ENCODE results near the gene SLFN12. TPM values are rescaled to one million over a fixed set of nuclear protein-coding genes. Genes with fewer than 3 reads are reported as not detected.
"Not testable (repeated sequence)": the region's sequence is repeated elsewhere in the genome, so short reads cannot be mapped to it uniquely, and the experiment has no call there.

SLFN12 gene
- total RNA-seq, 4 donors from 2014 or later: 3.6 to 10.2 (median 6.9) TPM

DNA sequence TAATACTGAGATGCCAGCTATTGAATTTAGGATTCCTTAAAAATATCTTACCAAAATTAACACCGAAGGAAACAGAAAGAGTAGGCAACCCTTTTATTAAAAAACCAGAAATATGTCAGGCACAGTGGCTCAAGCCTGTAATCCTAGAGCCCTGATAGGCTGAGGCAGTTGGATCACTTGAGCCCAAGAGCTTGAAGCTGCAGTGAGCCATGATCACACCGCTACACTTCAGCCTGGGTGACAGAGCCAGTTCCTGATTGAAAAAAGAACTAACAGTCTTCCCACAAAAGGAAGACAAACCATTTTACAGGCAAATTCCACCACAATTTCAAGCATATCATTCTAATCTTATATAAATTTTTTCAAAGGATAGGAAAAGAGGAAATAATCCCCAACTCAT, 15.6 kb downstream of the SLFN12 start:
- H3K27me3 ChIP-seq: no peaks in the 10 kb centered on the region
- no peak for TF ChIP-seq POLR2AphosphoS5 (IDR thresholded peaks at IDR 0.05)
- no peak for TF ChIP-seq EP300 (IDR thresholded peaks at IDR 0.05)
- TF ChIP-seq POLR2A (IDR thresholded peaks at IDR 0.05): no peak
- TF ChIP-seq, protein P1, sequence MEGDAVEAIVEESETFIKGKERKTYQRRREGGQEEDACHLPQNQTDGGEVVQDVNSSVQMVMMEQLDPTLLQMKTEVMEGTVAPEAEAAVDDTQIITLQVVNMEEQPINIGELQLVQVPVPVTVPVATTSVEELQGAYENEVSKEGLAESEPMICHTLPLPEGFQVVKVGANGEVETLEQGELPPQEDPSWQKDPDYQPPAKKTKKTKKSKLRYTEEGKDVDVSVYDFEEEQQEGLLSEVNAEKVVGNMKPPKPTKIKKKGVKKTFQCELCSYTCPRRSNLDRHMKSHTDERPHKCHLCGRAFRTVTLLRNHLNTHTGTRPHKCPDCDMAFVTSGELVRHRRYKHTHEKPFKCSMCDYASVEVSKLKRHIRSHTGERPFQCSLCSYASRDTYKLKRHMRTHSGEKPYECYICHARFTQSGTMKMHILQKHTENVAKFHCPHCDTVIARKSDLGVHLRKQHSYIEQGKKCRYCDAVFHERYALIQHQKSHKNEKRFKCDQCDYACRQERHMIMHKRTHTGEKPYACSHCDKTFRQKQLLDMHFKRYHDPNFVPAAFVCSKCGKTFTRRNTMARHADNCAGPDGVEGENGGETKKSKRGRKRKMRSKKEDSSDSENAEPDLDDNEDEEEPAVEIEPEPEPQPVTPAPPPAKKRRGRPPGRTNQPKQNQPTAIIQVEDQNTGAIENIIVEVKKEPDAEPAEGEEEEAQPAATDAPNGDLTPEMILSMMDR (IDR thresholded peaks at IDR 0.05): no peak
- H3K27ac ChIP-seq: no peak overlapping the region
- peaks cover 0 to 21% (median 0%) of the 10 kb centered on the region in 3 donors for H3K9me3 ChIP-seq
- no peak overlapping the region for H3K4me3 ChIP-seq
- 93 to 100% methylated on average over 2 of the region's 2 CpGs for WGBS, 2 donors (ENCODE audit: low coverage in 1 of 2)
- no peaks in the 10 kb centered on the region for H3K4me1 ChIP-seq
- no peak for ATAC-seq
- peaks cover 0 to 51% of the 10 kb centered on the region in 2 donors for H3K36me3 ChIP-seq

DNA sequence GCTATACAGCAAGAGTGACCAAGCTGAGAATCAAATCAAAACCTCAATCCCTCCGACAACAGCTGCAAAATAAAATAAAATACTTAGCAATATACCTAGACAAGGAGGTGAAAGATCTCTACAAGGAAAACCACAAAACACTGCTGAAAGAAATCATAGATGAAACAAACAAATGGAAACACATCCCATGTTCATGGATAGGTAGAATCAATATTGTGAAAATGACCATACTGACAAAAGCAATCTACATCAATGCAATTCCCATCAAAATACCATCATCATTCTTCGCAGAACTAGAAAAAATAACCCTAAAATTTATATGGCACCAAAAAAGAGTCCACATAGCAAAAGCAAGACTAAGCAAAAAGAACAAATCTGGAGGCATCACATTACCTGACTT, 17.6 kb downstream of the SLFN12 start:
- WGBS, 2 donors (ENCODE audit: low coverage in 1 of 2): 86 to 90% methylated on average over 2 of the region's 2 CpGs
- H3K4me1 ChIP-seq, H3K27me3 ChIP-seq, H3K27ac ChIP-seq, H3K4me3 ChIP-seq, ATAC-seq: not testable (repeated sequence)
- H3K36me3 ChIP-seq: peaks cover 0 to 64% of the 10 kb centered on the region in 2 donors
- H3K9me3 ChIP-seq: peaks cover 0 to 21% (median 0%) of the 10 kb centered on the region in 3 donors

DNA sequence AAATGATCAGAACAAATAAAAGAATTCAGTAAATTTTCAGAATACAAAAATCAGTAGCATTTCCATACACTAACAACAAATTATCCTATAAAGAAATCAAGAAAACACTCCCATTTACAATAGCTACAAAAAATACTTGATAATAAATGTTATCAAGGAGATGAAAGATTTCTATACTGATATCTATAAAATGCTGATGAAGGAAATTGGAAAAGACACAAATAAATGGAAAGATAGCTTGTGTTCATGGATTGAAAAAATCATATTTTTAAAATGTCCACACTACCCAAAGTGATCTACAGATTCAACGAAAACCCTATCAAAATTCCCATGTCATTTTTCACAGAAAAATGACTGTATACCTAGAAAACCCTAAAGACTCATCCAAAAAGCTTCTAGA, 18.1 kb downstream of the SLFN12 start:
- peaks cover 0 to 21% (median 0%) of the 10 kb centered on the region in 3 donors for H3K9me3 ChIP-seq
- TF ChIP-seq POLR2A (IDR thresholded peaks at IDR 0.05) (no peak), EP300 (IDR thresholded peaks at IDR 0.05) (no peak), POLR2AphosphoS5 (IDR thresholded peaks at IDR 0.05) (no peak)
- TF ChIP-seq, protein P1 (IDR thresholded peaks at IDR 0.05): no peak
- H3K4me1 ChIP-seq: no peaks in the 10 kb centered on the region
- H3K4me3 ChIP-seq: no peak overlapping the region
- H3K27me3 ChIP-seq: no peaks in the 10 kb centered on the region
- H3K36me3 ChIP-seq: peaks cover 0 to 61% of the 10 kb centered on the region in 2 donors
- 88% methylated on average over 1 of the region's 1 CpG; no CpG with 5 or more reads in 1 of the 2 donors for WGBS, 2 donors (ENCODE audit: low coverage in 1 of 2)
- ATAC-seq: no peak
- H3K27ac ChIP-seq: no peak overlapping the region

DNA sequence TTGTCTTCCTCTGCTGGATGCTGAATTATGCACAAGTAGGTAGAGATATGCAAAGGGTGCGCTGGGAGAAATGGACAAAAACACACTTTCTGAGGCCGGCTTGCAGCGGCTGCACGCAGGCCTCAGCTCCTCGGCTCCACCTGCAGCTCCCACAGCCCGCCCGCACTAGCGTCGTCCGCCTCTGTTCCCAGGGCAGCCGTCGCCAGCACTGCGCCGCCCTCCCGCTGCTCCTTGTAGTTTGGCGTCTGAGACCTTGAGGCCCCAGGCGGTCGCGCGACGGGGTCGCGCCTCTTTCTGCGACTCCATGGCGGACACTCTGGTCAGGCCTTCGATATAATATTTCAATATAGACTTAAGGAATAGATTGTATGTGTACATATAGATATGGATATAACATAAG, 24.8 kb downstream of the SLFN12 start:
- H3K4me1 ChIP-seq: no peaks in the 10 kb centered on the region
- H3K27ac ChIP-seq: no peak overlapping the region
- no peaks in the 10 kb centered on the region for H3K9me3 ChIP-seq
- H3K4me3 ChIP-seq: no peak overlapping the region
- H3K27me3 ChIP-seq: no peaks in the 10 kb centered on the region
- peaks cover 0 to 39% of the 10 kb centered on the region in 2 donors for H3K36me3 ChIP-seq
- ATAC-seq: no peak
- no peak for TF ChIP-seq POLR2A (IDR thresholded peaks at IDR 0.05)
- TF ChIP-seq POLR2AphosphoS5 (IDR thresholded peaks at IDR 0.05): no peak
- TF ChIP-seq, protein P1 (IDR thresholded peaks at IDR 0.05): no peak
- TF ChIP-seq EP300 (IDR thresholded peaks at IDR 0.05): no peak
- 87 to 100% methylated on average over 6 to 25 of the region's 26 CpGs for WGBS, 2 donors (ENCODE audit: low coverage in 1 of 2)

DNA sequence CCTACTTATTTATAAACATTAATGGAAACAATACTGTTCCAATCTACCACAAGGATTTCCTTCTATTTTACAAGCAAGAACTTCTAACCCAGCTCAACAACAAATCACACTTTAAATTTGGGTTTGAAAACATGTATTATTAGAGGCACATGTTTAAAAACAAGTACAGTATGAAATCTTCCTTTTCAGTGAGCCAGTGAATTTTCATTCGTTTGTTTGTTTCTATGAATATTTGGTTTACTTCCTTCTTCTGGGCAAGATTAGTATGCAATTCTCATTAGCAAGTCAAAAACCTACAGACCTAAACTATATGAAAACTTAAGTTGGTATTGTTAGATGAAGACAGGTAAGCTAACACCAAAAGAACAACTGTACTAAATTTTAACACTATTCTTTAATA, 25.7 kb downstream of the SLFN12 start:
- Histone ChIP-seq H3K27me3 (no peaks in the 10 kb centered on the region), H3K4me1 (no peaks in the 10 kb centered on the region), H3K36me3 (peaks cover 0 to 31% of the 10 kb centered on the region in 2 donors), H3K4me3 (no peak overlapping the region), H3K27ac (no peak overlapping the region), H3K9me3 (no peaks in the 10 kb centered on the region)
- ATAC-seq: no peak
- WGBS, 2 donors (ENCODE audit: low coverage in 1 of 2): 91 to 95% methylated on average over 1 of the region's 1 CpG
- no peak for TF ChIP-seq POLR2AphosphoS5 (IDR thresholded peaks at IDR 0.05)
- no peak for TF ChIP-seq POLR2A (IDR thresholded peaks at IDR 0.05)
- TF ChIP-seq, protein P1 (IDR thresholded peaks at IDR 0.05): no peak
- no peak for TF ChIP-seq EP300 (IDR thresholded peaks at IDR 0.05)

All from gastroesophageal sphincter (tissue), 4 donors.